Gastroesophageal sphincter (tissue), 4 donors: ENCODE results near the gene CES2. TPM values are rescaled to one million over a fixed set of nuclear protein-coding genes. Genes with fewer than 3 reads are reported as not detected.

ENCODE experiments used
- ATAC-seq: fragments of 150-250 bp; one replicate; pipeline ENCODE4 v1.9.1; 2016; ENCODE audit warnings: mild to moderate bottlenecking, moderate library complexity
- H3K27ac ChIP-seq, 4 donors: fragments of 200-600 bp; sonication (generic) in 3 of 4; 1 replicate in 3 of 4; 2 replicates in 1 of 4; pipeline ENCODE4 v1.5.1; 2016 to 2019
- H3K27me3 ChIP-seq: fragments of 200-600 bp; sonication (generic); one replicate; pipeline ENCODE4 v1.5.1; 2019
- H3K36me3 ChIP-seq, 2 donors: fragments of 200-600 bp; sonication (generic); one replicate each; pipeline ENCODE4 v1.5.1; 2019; ENCODE audit warnings: control low read depth in 1 of 2
- H3K4me1 ChIP-seq, 3 donors: fragments of 200-600 bp; sonication (generic); 1 replicate in 2 of 3; 2 replicates in 1 of 3; pipeline ENCODE4 v1.5.1; 2016 to 2019; ENCODE audit warnings: control low read depth in 2 of 3
- H3K4me3 ChIP-seq, 2 donors: fragments of 200-600 bp; sonication (generic); one replicate each; pipeline ENCODE4 v1.5.1; 2019; ENCODE audit warnings: mild to moderate bottlenecking in 1 of 2, moderate library complexity in 1 of 2
- H3K9me3 ChIP-seq, 3 donors: fragments of 200-600 bp; sonication (generic); one replicate each; pipeline ENCODE4 v1.5.1; 2017 to 2019; ENCODE audit warnings: control low read depth in 2 of 3
- CTCF ChIP-seq, 4 experiments: fragments of 200-600 bp in 2 of 4; fragments of 450-650 bp in 2 of 4; sonication (generic) in 1 of 4; IDR thresholded peaks; one replicate each; pipeline ENCODE4 v1.5.1; 2017 to 2019; ENCODE audit warnings: antibody characterized with exemption in 4 of 4, mild to moderate bottlenecking in 2 of 4, moderate library complexity in 2 of 4
- EP300 ChIP-seq: sonication (generic); formaldehyde crosslinking; IDR thresholded peaks from one replicate; pipeline ENCODE4 v1.6.1; 2017; ENCODE audit warnings: antibody characterized with exemption, mild to moderate bottlenecking
- POLR2A ChIP-seq, 2 donors: fragments of 450-650 bp; IDR thresholded peaks; one replicate each; pipeline ENCODE4 v1.6.1; 2017; ENCODE audit warnings: antibody characterized with exemption in 2 of 2, mild to moderate bottlenecking in 2 of 2, moderate library complexity in 1 of 2
- POLR2AphosphoS5 ChIP-seq: sonication (generic); formaldehyde crosslinking; IDR thresholded peaks from one replicate; pipeline ENCODE4 v1.6.1; 2017; ENCODE audit warnings: antibody characterized with exemption
- WGBS, 2 donors: methylation state at CpG; one replicate each; pipeline ENCODE4 v1.1.5; 2018; ENCODE audit warnings: low coverage in 1 of 2; 5-methylcytosine and 5-hydroxymethylcytosine counted together
- total RNA-seq, 4 donors: library from RNA; depleted of rRNA; stranded (reverse); fragments of >200 nt; gene quantifications; one replicate each; pipeline ENCODE4 v1.1.0, GENCODE V29; 2016

CES2 gene
- total RNA-seq, 4 donors from 2014 or later: 25.9 to 32.6 (median 26.3) TPM

DNA sequence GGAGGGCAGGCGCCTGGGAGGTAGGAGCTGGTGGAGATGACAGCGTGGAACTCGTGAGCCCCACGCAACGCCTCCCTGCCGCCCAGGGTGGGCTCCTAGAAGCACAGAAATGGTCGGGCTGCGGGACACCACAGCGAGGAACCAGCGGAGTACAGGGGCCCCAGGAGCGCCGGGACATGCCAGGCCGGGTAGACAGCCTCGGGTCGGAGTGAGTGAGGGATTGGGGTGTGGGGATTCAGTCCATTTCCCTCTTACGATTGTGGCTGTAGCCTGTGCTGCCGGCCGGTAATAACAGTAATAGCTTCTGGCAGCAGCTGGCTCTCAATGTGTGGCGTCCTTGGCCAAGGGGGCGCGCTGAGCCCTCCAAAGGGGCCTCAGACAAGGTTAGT is 13.5 kb downstream of the CES2 start:
- peaks cover 6% of the 10 kb centered on the region for H3K27me3 ChIP-seq
- ATAC-seq: no peak

DNA sequence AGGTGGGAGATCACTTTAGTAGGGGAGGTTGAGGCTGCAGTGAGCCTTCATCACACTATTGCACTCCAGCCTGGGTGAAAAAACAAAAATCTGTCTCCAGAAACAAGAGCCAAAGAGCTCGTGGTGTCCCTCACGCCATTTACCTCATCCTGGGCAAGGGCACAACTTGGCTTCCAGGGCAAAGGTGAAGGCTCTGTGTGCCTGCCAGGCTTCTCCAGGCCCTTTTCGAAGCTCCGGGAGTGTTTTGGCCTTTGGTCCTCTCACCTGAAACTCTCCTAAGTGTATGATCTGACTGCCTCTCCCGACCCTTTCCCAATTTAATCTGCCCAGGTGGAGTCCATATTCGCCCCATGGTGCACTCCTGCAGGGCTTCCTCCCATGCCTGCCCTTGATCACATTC is 14.2 kb downstream of the CES2 start:
- H3K36me3 ChIP-seq: no peaks in the 10 kb centered on the region
- H3K4me3 ChIP-seq: no peak overlapping the region
- H3K4me1 ChIP-seq: peaks cover 0 to 27% (median 9%) of the 10 kb centered on the region in 3 donors
- no peak for TF ChIP-seq POLR2AphosphoS5
- TF ChIP-seq POLR2A (IDR thresholded peaks at IDR 0.05): no peak
- TF ChIP-seq CTCF (IDR thresholded peaks at IDR 0.05): no peak
- no peak for TF ChIP-seq EP300
- ATAC-seq: no peak
- H3K27me3 ChIP-seq: peaks cover 6% of the 10 kb centered on the region
- no peak overlapping the region for H3K27ac ChIP-seq
- no peaks in the 10 kb centered on the region for H3K9me3 ChIP-seq
- 78 to 82% methylated on average over 3 to 6 of the region's 6 CpGs for WGBS, 2 donors

More for the DNA sequence above, 13.5 kb downstream of the CES2 start:
- WGBS, 2 donors: 17% methylated on average over 7 of the region's 21 CpGs; no CpG with 5 or more reads in 1 of the 2 donors
- peaks cover 0 to 27% (median 9%) of the 10 kb centered on the region in 3 donors for H3K4me1 ChIP-seq
- H3K4me3 ChIP-seq: peak overlapping the region; percentile 52 to 58
- no peak overlapping the region for H3K27ac ChIP-seq
- TF ChIP-seq POLR2AphosphoS5: no peak
- TF ChIP-seq EP300: no peak
- TF ChIP-seq POLR2A (IDR thresholded peaks at IDR 0.05): no peak
- H3K36me3 ChIP-seq: peaks cover 0 to 3% of the 10 kb centered on the region in 2 donors
- no peaks in the 10 kb centered on the region for H3K9me3 ChIP-seq

- Histone ChIP-seq H3K9me3 (no peaks in the 10 kb centered on the region), H3K4me1 (peaks cover 0 to 27% (median 9%) of the 10 kb centered on the region in 3 donors), H3K36me3 (no peaks in the 10 kb centered on the region), H3K27me3 (peaks cover 6% of the 10 kb centered on the region), H3K27ac (no peak overlapping the region), H3K4me3 (no peak overlapping the region)
- TF ChIP-seq POLR2AphosphoS5: no peak
- TF ChIP-seq EP300: no peak
- no peak for TF ChIP-seq POLR2A (IDR thresholded peaks at IDR 0.05)
- no peak for TF ChIP-seq CTCF (IDR thresholded peaks at IDR 0.05)
- 69 to 73% methylated on average over 2 of the region's 2 CpGs for WGBS, 2 donors
- no peak for ATAC-seq
These were observed 15.1 kb downstream of the CES2 start for GRCh38 chr16:66950437-66950836.

- TF ChIP-seq EP300: no peak
- TF ChIP-seq CTCF (IDR thresholded peaks at IDR 0.05): no peak
- TF ChIP-seq POLR2AphosphoS5: no peak
- no peak for TF ChIP-seq POLR2A (IDR thresholded peaks at IDR 0.05)
- WGBS, 2 donors: 71 to 82% methylated on average over 3 to 4 of the region's 4 CpGs
- H3K9me3 ChIP-seq: no peaks in the 10 kb centered on the region
- no peaks in the 10 kb centered on the region for H3K36me3 ChIP-seq
- peaks cover 6% of the 10 kb centered on the region for H3K27me3 ChIP-seq
- ATAC-seq: no peak
- H3K27ac ChIP-seq: no peak overlapping the region
- peaks cover 0 to 27% (median 9%) of the 10 kb centered on the region in 3 donors for H3K4me1 ChIP-seq
- no peak overlapping the region for H3K4me3 ChIP-seq
These were observed 15.9 kb downstream of the CES2 start for GRCh38 chr16:66950971-66951790.

GRCh38 chr16:66952430-66953110 is 17.3 kb downstream of the CES2 start:
- H3K9me3 ChIP-seq: no peaks in the 10 kb centered on the region
- TF ChIP-seq EP300 (no peak), POLR2A (IDR thresholded peaks at IDR 0.05) (no peak), CTCF (IDR thresholded peaks at IDR 0.05) (no peak)
- no peak for ATAC-seq
- peaks cover 0 to 17% (median 7%) of the 10 kb centered on the region in 3 donors for H3K4me1 ChIP-seq
- H3K4me3 ChIP-seq: no peak overlapping the region
- no peak overlapping the region for H3K27ac ChIP-seq
- no peaks in the 10 kb centered on the region for H3K36me3 ChIP-seq
- WGBS, 2 donors: 64 to 84% methylated on average over 5 to 6 of the region's 7 CpGs
- peaks cover 6% of the 10 kb centered on the region for H3K27me3 ChIP-seq
